Mammary epithelial cell (primary cell): ENCODE measurements around the gene MUS81.

Experiments used
- CTCF ChIP-seq, 2 donors: IDR thresholded peaks in 1 of 2; conservative IDR thresholded peaks in 1 of 2; 2 replicates each; pipeline ENCODE4 v1.5.1; 2011 to 2012; ENCODE audit warnings: inconsistent platforms in 2 of 2, low read length in 2 of 2, mild to moderate bottlenecking in 2 of 2, control low read depth in 1 of 2, low read depth in 1 of 2; ENCODE audit not compliant: insufficient read depth in 1 of 2; ENCODE audit errors: extremely low read depth in 1 of 2
- EZH2 ChIP-seq: IDR thresholded peaks from 2 replicates; pipeline ENCODE4 v1.6.1; 2012; ENCODE audit warnings: low read length, inconsistent platforms, borderline replicate concordance

DNA sequence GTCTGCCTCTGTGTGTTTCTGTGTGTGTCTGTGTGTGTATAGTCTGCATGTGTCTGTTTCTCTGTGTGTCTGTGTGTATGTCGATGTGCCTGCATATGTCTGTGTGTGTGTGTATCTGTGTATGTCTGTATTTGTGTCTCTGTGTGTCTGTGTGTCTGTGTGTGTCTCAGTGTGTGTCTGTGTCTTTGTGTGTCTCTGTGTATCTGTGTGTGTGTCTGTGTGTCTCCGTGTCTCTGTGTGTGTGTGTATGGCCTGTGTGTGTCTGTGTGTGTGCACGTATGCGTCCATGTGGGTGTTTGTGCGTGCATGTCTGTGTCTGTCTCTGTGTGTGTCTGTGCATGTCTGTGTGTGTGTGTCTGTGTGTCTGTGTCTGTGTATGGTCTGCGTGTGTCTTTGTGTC lies 26.0 kb upstream of the MUS81 start:
- TF ChIP-seq CTCF (conservative IDR thresholded peaks at IDR 0.05 in 1 of 2, IDR thresholded peaks at IDR 0.05 in 1 of 2; ENCODE audit: extremely low read depth in 1 of 2, insufficient read depth in 1 of 2, low read depth in 1 of 2, low read length in 2 of 2) (no peak), EZH2 (no peak)
